GM06990 (cell line): ENCODE measurements around the gene AATK.

Experiments used
- DNase-seq: peaks from one replicate; pipeline ENCODE4 v3.0.0-alpha.2; 2011; ENCODE audit not compliant: insufficient read length; ENCODE audit errors: extremely low read depth
- H3K27me3 ChIP-seq: replicated peaks from 2 replicates; pipeline ENCODE4 v1.6.0; 2011; ENCODE audit warnings: low read length; ENCODE audit not compliant: control insufficient read depth, insufficient read depth
- H3K36me3 ChIP-seq: 2 replicates; pipeline ENCODE4 v1.5.1; 2011; ENCODE audit warnings: low read length; ENCODE audit not compliant: control insufficient read depth, insufficient read depth
- H3K4me3 ChIP-seq: replicated peaks from 2 replicates; pipeline ENCODE4 v1.5.1; 2011; ENCODE audit warnings: low read depth, mild to moderate bottlenecking, control low read depth, low read length
- CTCF ChIP-seq: IDR thresholded peaks from 2 replicates; pipeline ENCODE4 v1.5.1; 2011; ENCODE audit warnings: low read length, control low read depth, mild to moderate bottlenecking, inconsistent platforms; ENCODE audit not compliant: insufficient read depth, poor library complexity, severe bottlenecking

The AATK gene

GRCh38 chr17:81194941-81195901 is 29.2 kb upstream of the AATK start:
- no peak for DNase-seq
- no peak for TF ChIP-seq CTCF
- Histone ChIP-seq H3K36me3 (peaks cover 3% of the 10 kb centered on the region), H3K4me3 (no peak overlapping the region), H3K27me3 (no peaks in the 10 kb centered on the region)

GRCh38 chr17:81194225-81194760 is 28.3 kb upstream of the AATK start:
- Histone ChIP-seq H3K27me3 (no peaks in the 10 kb centered on the region), H3K4me3 (no peak overlapping the region), H3K36me3 (peaks cover 10% of the 10 kb centered on the region)
- no peak for TF ChIP-seq CTCF
- no peak for DNase-seq

GRCh38 chr17:81193470-81194224 is 27.6 kb upstream of the AATK start:
- no peak for TF ChIP-seq CTCF
- no peaks in the 10 kb centered on the region for H3K27me3 ChIP-seq
- H3K36me3 ChIP-seq: peaks cover 8% of the 10 kb centered on the region
- no peak overlapping the region for H3K4me3 ChIP-seq
- DNase-seq: no peak

GRCh38 chr17:81193051-81193410 is 27.0 kb upstream of the AATK start:
- no peak for DNase-seq
- peaks cover 8% of the 10 kb centered on the region for H3K36me3 ChIP-seq
- no peak for TF ChIP-seq CTCF
- no peak overlapping the region for H3K4me3 ChIP-seq
- no peaks in the 10 kb centered on the region for H3K27me3 ChIP-seq

GRCh38 chr17:81192386-81193050 is 26.5 kb upstream of the AATK start:
- no peak for DNase-seq
- Histone ChIP-seq H3K36me3 (peaks cover 8% of the 10 kb centered on the region), H3K4me3 (no peak overlapping the region)

More at GRCh38 chr17:81192386-81193050, 26.5 kb upstream of the AATK start:
- TF ChIP-seq CTCF: no peak
- no peaks in the 10 kb centered on the region for H3K27me3 ChIP-seq
